ENCODE results near the gene RND3. TPM values are rescaled to one million over a fixed set of nuclear protein-coding genes. Genes with fewer than 3 reads are reported as not detected.

Gene RND3
- total RNA-seq, 4 donors from 2014 or later: 35.5 to 66.8 (median 47.6) TPM

DNA sequence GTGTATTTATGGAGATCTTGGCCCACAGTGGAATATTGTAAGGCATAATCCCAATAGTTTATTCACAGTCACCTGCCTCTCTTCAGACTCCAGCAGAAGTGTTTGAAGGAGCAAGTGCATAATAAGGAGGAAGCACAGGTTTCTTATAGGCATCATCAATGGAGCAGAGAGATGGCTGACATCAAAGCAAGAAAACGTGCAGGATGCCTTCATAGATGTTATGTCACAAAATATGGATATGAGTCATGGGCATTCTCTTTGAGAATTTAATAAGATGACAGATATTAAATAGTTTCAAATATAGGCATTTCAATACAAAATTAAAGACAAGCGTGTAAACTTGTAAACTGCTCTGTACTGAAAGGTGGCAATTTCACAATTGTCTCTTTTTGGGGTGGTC, 4.0 kb upstream of the RND3 start:
- no peak for TF ChIP-seq POLR2A (IDR thresholded peaks at IDR 0.05)
- no peak for TF ChIP-seq CTCF (IDR thresholded peaks at IDR 0.05)
- H3K4me3 ChIP-seq (ENCODE audit: low read depth, poor library complexity, severe bottlenecking): no peak overlapping the region
- 72 to 78% methylated on average over 2 of the region's 2 CpGs for WGBS, 2 donors
- no peak for DNase-seq (ENCODE audit: low spot score in 2 of 2)
- intact Hi-C loops (cut with DNase I; ENCODE audit: low total_unique reads): no loop called here

- 86 to 89% methylated on average over 6 of the region's 6 CpGs for WGBS, 2 donors
- no peak for TF ChIP-seq CTCF (IDR thresholded peaks at IDR 0.05)
- no peak for TF ChIP-seq POLR2A (IDR thresholded peaks at IDR 0.05)
- DNase-seq (ENCODE audit: low spot score in 2 of 2): no peak
- intact Hi-C loops (cut with DNase I; ENCODE audit: low total_unique reads): no loop called here
- no peak overlapping the region for H3K4me3 ChIP-seq (ENCODE audit: low read depth, poor library complexity, severe bottlenecking)
These were observed 3.0 kb upstream of the RND3 start for GRCh38 chr2:150490466-150490865.

DNA sequence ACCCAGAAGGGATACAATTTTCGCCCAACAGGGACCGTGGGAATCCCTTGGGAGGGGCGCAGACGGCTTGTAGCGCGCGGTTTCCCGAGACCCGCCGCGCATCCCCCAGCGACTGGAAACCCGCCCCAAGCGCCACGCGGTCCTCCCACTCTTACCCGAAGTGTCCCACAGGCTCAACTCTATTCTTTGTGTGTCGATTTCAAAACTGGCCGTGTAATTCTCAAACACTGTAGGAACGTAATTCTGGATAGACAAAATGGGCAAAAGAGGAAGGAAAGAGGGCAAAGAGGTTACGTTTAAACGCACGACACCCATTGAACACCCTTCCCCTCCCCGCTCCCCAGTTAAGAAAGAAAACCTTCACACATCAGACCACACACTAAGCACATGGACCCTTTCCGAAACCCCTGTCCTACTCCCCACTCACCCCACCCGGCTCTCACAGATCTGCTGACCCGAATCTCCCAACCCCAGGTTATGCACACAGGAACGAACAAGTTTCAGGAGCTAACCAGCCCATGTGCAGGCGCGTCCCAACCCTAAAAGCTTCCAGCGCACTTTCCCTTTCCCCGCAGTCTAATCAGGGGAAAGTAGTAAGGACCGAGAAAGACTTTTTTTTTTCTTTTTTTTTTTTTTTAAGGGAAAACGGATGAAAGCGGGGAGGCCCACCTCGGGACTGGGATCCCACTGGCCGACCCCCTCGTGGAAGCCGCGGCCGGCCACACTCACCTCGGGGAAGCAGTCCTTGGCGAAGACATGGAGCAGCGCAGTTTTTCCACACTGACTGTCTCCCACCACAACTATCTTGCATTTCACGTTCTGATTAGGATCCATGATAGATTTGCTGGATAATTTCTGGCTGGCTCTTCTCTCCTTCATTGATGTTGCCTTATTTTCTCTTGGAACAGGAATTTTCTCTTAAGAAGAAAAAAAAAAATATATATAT, 655 bp downstream of the RND3 start:
- H3K4me3 ChIP-seq (ENCODE audit: low read depth, poor library complexity, severe bottlenecking): peak overlapping the region; percentile 81
- peak in 1 of 2 donors; percentile 87 for DNase-seq (ENCODE audit: low spot score in 2 of 2)
- intact Hi-C loops (cut with DNase I; ENCODE audit: low total_unique reads): loop anchor here (10.0 kb wide), 1 partner anchor 892 kb away; no protein-coding TSS in a partner anchor
- 0% methylated on average over 45 of the region's 45 CpGs for WGBS, 2 donors
- TF ChIP-seq CTCF (IDR thresholded peaks at IDR 0.05) (no peak), POLR2A (IDR thresholded peaks at IDR 0.05) (no peak)

- intact Hi-C loops (cut with DNase I; ENCODE audit: low total_unique reads): loop anchor here (10.0 kb wide), 1 partner anchor 891 kb away; no protein-coding TSS in a partner anchor
- 0 to 1% methylated on average over 40 to 62 of the region's 62 CpGs for WGBS, 2 donors
- TF ChIP-seq POLR2A (IDR thresholded peaks at IDR 0.05) (no peak), CTCF (IDR thresholded peaks at IDR 0.05) (no peak)
- peak overlapping the region; percentile 81 for H3K4me3 ChIP-seq (ENCODE audit: low read depth, poor library complexity, severe bottlenecking)
- peak; percentile 79 to 93 for DNase-seq (ENCODE audit: low spot score in 2 of 2)
These were observed 1.5 kb downstream of the RND3 start for GRCh38 chr2:150485871-150486538.

DNA sequence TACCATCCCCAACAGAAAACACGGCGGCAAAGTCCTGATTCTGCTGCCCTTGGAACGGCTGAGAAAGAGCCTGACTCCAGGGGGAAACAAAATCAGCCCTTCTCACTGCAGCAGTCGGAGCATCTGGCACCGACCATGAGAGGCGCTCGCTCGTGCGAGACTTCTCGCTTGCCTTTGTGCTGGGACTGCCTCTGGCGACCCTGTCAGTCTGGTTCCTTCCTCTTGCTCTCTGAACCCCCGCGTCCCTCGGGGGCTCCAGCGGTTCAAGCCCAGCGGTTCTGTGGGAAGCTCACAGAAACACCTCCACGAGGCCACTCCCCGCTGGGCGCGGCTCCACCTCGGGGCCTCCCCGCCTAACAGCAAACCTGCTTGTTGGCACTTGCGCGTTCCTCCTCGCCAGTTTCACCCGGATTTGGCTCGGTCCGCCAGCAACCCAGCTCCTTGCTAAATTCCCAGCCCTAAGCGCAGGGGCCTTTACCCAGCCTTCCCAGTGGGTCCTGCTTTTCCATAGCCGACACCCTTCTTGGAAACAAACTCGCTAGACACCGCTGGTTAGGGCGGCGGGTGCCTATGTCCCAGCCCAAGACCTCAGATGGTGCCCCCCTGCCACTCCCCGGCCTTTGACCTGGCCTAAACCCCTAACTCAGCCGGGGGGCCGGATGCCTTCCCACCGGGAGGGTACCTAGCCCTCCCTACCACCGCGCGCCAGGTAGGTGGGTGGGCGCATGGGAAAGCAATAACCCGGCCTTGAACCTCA, 2.2 kb downstream of the RND3 start:
- intact Hi-C loops (cut with DNase I; ENCODE audit: low total_unique reads): loop anchor here (10.0 kb wide), 1 partner anchor 890 kb away; no protein-coding TSS in a partner anchor
- 1% methylated on average over 43 of the region's 43 CpGs for WGBS, 2 donors

More for the DNA sequence above, 2.2 kb downstream of the RND3 start:
- H3K4me3 ChIP-seq (ENCODE audit: low read depth, poor library complexity, severe bottlenecking): peak overlapping the region; percentile 81
- no peak for TF ChIP-seq POLR2A (IDR thresholded peaks at IDR 0.05)
- TF ChIP-seq CTCF (IDR thresholded peaks at IDR 0.05): no peak
- DNase-seq (ENCODE audit: low spot score in 2 of 2): peak; percentile 85 to 95
